ENCODE measurements around the gene ME3.
"Not testable (repeated sequence)": the region's sequence is repeated elsewhere in the genome, so short reads cannot be mapped to it uniquely, and the experiment has no call there.

ME3 gene

DNA sequence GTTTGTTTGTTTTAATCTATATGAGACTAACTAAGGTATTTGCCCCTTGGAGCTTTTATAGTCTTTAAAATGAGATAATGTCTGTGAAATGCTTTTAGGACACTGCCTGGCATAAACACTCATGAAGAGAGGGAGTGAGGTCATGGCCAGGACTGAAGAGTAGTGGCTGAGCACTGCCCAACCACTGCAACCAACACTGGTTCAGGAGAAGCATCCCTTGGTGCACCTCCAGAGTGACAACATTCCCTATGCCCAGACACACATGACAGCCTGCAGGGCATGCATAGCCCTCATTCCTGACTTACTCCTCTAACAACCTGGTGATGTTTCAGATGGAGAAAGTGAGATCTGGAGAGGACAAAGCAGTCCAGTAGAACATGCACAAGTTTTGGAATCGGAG lies 36.1 kb downstream of the ME3 start:
- Mint-ChIP-seq H3K4me1 (ENCODE audit: low read depth in 2 of 2) (peaks cover 13 to 15% of the 10 kb centered on the region in 2 donors), H3K9me3 (no peaks in the 10 kb centered on the region), H3K36me3 (ENCODE audit: insufficient read depth) (peaks cover 3% of the 10 kb centered on the region), H3K4me3 (no peak overlapping the region), H3K27ac (no peak overlapping the region), H3K27me3 (peaks cover 0 to 37% of the 10 kb centered on the region in 2 donors)
- no peak for DNase-seq
- no peak for ATAC-seq (replicated peaks)

DNA sequence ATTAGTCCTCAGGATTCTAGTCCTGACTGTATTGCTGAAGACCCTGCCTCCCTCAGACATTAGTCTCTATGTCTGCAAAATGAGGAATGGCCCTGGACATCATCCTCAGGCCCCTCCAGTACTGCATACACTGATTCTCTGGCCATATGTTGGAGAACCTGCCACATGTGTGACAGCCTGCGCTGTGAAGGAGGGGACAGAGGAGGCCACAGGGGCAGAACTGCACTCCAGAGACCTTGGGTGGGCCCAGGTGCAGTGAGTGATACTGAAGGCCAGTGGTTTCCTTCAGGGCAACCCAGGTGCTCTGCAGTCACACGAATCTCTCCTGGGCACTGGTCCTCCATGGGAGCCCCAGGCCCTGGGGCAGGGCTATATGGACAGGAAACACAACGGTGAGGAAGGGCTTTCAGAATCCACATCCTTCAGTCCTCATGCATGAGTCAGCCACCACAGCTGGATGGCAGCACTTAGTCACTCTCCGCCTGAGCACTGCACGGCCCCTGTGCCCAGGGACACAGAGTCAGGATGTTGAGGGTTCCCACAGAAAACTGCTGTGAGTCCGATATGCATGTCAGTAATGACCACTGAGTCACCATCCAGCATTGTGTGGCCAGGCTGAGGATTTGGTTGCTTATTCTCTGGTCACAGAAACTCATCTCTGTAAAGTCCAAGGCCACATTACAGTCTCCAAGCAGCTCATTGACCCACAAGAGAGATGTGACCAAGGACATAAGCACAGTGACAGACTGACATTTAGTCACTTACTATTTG lies 39.7 kb downstream of the ME3 start:
- H3K4me3 Mint-ChIP-seq, result no peak overlapping the region
- DNase-seq (no peak), ATAC-seq (replicated peaks) (no peak)
- no peaks in the 10 kb centered on the region for H3K9me3 Mint-ChIP-seq
- H3K27ac Mint-ChIP-seq, result no peak overlapping the region
- H3K4me1 Mint-ChIP-seq (ENCODE audit: low read depth in 2 of 2), result peaks cover 6 to 10% of the 10 kb centered on the region in 2 donors
- peaks cover 0 to 47% of the 10 kb centered on the region in 2 donors for H3K27me3 Mint-ChIP-seq
- peaks cover 3% of the 10 kb centered on the region for H3K36me3 Mint-ChIP-seq (ENCODE audit: insufficient read depth)

GRCh38 chr11:86630229-86630981 lies 42.0 kb downstream of the ME3 start:
- DNase-seq (no peak), ATAC-seq (replicated peaks) (no peak)
- Mint-ChIP-seq H3K27ac (no peak overlapping the region), H3K36me3 (ENCODE audit: insufficient read depth) (peaks cover 3% of the 10 kb centered on the region), H3K4me1 (ENCODE audit: low read depth in 2 of 2) (peaks cover 0 to 6% of the 10 kb centered on the region in 2 donors), H3K9me3 (no peaks in the 10 kb centered on the region), H3K4me3 (no peak overlapping the region), H3K27me3 (peaks cover 0 to 47% of the 10 kb centered on the region in 2 donors)

- H3K4me3 Mint-ChIP-seq, result no peak overlapping the region
- H3K4me1 Mint-ChIP-seq (ENCODE audit: low read depth in 2 of 2), result peaks cover 0 to 6% of the 10 kb centered on the region in 2 donors
- no peak overlapping the region for H3K27ac Mint-ChIP-seq
- no peak for ATAC-seq (replicated peaks)
- H3K9me3 Mint-ChIP-seq, result no peaks in the 10 kb centered on the region
- H3K27me3 Mint-ChIP-seq, result peaks cover 0 to 35% of the 10 kb centered on the region in 2 donors
- no peaks in the 10 kb centered on the region for H3K36me3 Mint-ChIP-seq (ENCODE audit: insufficient read depth)
- DNase-seq, result no peak
Observed at GRCh38 chr11:86629045-86629706, 43.2 kb downstream of the ME3 start.

DNA sequence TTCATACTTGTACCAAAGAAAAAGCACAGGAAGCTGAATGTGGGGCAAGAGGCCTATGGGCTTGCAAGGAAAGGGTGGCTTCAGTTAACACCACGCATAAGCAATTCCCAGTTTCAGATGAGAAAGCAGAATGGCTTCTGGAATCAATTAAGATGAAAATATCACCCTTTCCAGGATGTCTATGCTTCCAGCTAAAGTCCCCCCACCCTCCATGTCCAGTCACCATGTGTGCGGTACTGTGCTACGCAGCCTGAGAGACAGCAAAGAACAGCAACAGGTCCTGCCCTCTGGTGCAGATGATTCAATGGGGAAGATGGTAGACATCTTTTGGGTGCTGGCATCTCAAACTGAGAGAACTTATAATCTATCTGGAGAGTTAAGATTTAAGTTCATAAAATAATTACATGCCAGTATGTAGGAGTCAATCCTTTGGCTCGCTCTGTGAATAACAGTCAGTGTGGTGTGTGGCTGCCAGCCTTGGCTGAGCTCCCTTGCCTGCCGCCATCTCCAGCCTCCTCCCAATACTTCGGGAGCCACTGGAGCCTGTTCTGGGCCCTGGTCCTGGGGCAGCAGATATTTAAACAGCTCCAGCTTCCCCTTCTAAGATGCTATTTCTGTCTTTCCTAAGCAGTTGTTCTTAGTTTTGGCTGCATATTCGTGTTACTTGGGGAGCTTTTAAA lies 44.5 kb downstream of the ME3 start:
- H3K4me3 Mint-ChIP-seq, result no peak overlapping the region
- DNase-seq, result no peak
- H3K27me3 Mint-ChIP-seq, result peaks cover 0 to 22% of the 10 kb centered on the region in 2 donors
- no peaks in the 10 kb centered on the region for H3K9me3 Mint-ChIP-seq
- peaks cover 0 to 4% of the 10 kb centered on the region in 2 donors for H3K4me1 Mint-ChIP-seq (ENCODE audit: low read depth in 2 of 2)
- no peak for ATAC-seq (replicated peaks)
- H3K36me3 Mint-ChIP-seq (ENCODE audit: insufficient read depth), result no peaks in the 10 kb centered on the region
- no peak overlapping the region for H3K27ac Mint-ChIP-seq

GRCh38 chr11:86625981-86626380 lies 46.4 kb downstream of the ME3 start:
- Mint-ChIP-seq H3K27ac (no peak overlapping the region), H3K9me3 (no peaks in the 10 kb centered on the region), H3K27me3 (peaks cover 0 to 7% of the 10 kb centered on the region in 2 donors), H3K36me3 (ENCODE audit: insufficient read depth) (no peaks in the 10 kb centered on the region), H3K4me3 (no peak overlapping the region), H3K4me1 (ENCODE audit: low read depth in 2 of 2) (no peaks in the 10 kb centered on the region)
- DNase-seq, result no peak
- no peak for ATAC-seq (replicated peaks)

GRCh38 chr11:86625544-86625943 lies 46.9 kb downstream of the ME3 start:
- H3K4me1 Mint-ChIP-seq (ENCODE audit: low read depth in 2 of 2), result no peaks in the 10 kb centered on the region
- ATAC-seq (replicated peaks) (no peak), DNase-seq (no peak)
- H3K27me3 Mint-ChIP-seq, result peaks cover 0 to 3% of the 10 kb centered on the region in 2 donors
- no peak overlapping the region for H3K4me3 Mint-ChIP-seq
- no peaks in the 10 kb centered on the region for H3K9me3 Mint-ChIP-seq
- no peaks in the 10 kb centered on the region for H3K36me3 Mint-ChIP-seq (ENCODE audit: insufficient read depth)
- no peak overlapping the region for H3K27ac Mint-ChIP-seq

DNA sequence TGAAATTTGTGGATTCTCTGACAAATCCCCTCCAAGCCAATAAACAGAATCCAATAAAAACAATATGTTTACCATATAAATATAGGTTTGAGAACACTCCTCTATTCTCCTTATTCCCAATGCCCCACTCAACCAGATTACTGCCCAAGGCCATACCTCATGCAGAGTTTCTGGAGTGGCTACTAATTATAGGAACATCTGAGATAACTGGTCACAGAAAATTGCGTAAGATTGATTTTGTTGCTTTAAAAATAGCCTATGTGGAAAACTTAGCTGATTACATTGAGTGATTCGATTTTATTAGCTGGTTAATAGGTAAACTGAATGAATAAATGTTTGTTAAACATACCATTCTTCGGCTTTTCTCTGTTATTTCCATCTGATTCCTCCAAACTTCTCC lies 48.0 kb downstream of the ME3 start:
- Mint-ChIP-seq H3K36me3 (ENCODE audit: insufficient read depth) (no peaks in the 10 kb centered on the region), H3K4me1 (ENCODE audit: low read depth in 2 of 2) (no peaks in the 10 kb centered on the region), H3K9me3 (peaks cover 0 to 1% of the 10 kb centered on the region in 2 donors), H3K27ac (no peak overlapping the region), H3K27me3 (no peaks in the 10 kb centered on the region), H3K4me3 (no peak overlapping the region)
- DNase-seq (no peak), ATAC-seq (replicated peaks) (no peak)

DNA sequence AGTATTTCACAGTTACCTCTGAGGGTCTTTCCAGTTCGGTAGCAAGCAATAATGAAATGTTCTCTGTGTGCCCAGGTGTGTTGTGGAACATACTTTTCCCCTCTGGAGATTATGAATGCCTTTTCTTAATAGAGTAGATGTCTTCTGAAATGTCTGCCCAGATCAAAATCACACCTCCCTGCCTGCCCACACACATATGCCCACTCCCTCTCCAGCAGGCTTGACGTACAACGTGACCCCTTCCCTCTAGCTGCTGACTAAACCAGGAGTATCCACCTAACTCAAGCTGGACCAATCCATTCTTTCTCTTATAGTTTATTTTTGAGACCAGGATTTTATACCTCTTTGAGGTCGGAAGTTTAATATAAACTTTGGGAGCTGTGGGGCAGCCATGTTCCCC lies 48.7 kb downstream of the ME3 start:
- Mint-ChIP-seq H3K4me1 (ENCODE audit: low read depth in 2 of 2) (no peaks in the 10 kb centered on the region), H3K36me3 (ENCODE audit: insufficient read depth) (no peaks in the 10 kb centered on the region), H3K4me3 (no peak overlapping the region), H3K27me3 (no peaks in the 10 kb centered on the region), H3K9me3 (peaks cover 0 to 1% of the 10 kb centered on the region in 2 donors), H3K27ac (no peak overlapping the region)
- ATAC-seq (replicated peaks) (no peak), DNase-seq (no peak)

GRCh38 chr11:86623041-86623621 lies 49.3 kb downstream of the ME3 start:
- Mint-ChIP-seq H3K36me3 (ENCODE audit: insufficient read depth) (no peaks in the 10 kb centered on the region), H3K4me1 (ENCODE audit: low read depth in 2 of 2) (no peaks in the 10 kb centered on the region), H3K27ac (no peak overlapping the region), H3K9me3 (peaks cover 0 to 1% of the 10 kb centered on the region in 2 donors), H3K4me3 (no peak overlapping the region), H3K27me3 (no peaks in the 10 kb centered on the region)
- ATAC-seq (replicated peaks) (no peak), DNase-seq (no peak)

DNA sequence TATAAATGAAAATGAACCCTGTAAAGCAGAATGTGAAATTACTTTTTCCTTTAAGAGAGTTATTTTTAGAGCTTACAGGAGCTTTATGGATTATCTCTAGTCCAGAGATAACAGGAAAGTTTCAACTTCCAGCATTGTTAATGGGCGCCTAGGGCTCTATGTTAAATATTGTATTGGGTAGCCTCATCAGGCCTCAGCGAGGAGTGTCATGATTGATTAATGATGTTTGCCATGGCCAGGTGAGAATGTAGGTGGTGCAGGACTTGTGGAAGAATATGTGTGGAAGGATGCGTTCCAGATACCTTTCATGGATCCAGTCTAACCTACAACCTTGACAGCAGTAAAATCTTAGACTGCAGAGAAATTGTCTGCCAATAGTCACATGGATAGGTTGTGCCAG lies 50.6 kb downstream of the ME3 start:
- ATAC-seq (replicated peaks), result no peak
- Mint-ChIP-seq H3K9me3 (peaks cover 0 to 1% of the 10 kb centered on the region in 2 donors), H3K4me1 (ENCODE audit: low read depth in 2 of 2) (no peaks in the 10 kb centered on the region), H3K36me3 (ENCODE audit: insufficient read depth) (no peaks in the 10 kb centered on the region), H3K27me3 (no peaks in the 10 kb centered on the region), H3K27ac (no peak overlapping the region), H3K4me3 (no peak overlapping the region)
- DNase-seq, result no peak

GRCh38 chr11:86620891-86621521 lies 51.4 kb downstream of the ME3 start:
- Mint-ChIP-seq H3K9me3 (peaks cover 0 to 1% of the 10 kb centered on the region in 2 donors), H3K36me3 (ENCODE audit: insufficient read depth) (no peaks in the 10 kb centered on the region), H3K4me1 (ENCODE audit: low read depth in 2 of 2) (no peaks in the 10 kb centered on the region), H3K4me3 (no peak overlapping the region), H3K27ac (no peak overlapping the region), H3K27me3 (no peaks in the 10 kb centered on the region)
- no peak for DNase-seq
- no peak for ATAC-seq (replicated peaks)

DNA sequence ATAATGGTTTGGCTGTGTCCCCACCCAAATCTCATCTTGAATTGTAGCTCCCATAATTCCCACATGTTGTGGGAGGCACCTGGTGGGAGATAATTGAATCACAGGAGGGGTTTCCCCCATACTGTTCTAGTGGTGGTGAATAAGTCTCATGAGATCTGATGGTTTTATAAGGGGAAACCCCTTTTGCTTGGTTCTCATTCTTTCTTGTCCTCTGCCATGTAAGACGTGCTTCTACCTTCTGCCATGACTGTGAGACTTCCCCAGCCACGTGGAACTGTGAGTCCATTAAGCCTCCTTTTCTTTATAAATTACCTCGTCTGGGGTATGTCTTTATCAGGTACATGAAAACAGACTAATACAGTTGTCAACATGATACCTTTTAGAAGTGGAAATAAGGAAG lies 53.0 kb downstream of the ME3 start:
- not testable (repeated sequence) for H3K4me1 Mint-ChIP-seq (ENCODE audit: low read depth in 2 of 2); ATAC-seq (replicated peaks)

More for the DNA sequence above, 53.0 kb downstream of the ME3 start:
- H3K36me3 Mint-ChIP-seq (ENCODE audit: insufficient read depth); H3K27ac Mint-ChIP-seq; H3K4me3 Mint-ChIP-seq; H3K27me3 Mint-ChIP-seq; DNase-seq; H3K9me3 Mint-ChIP-seq: not testable (repeated sequence)
